ENCODE data around the gene BUD23.

Gene BUD23

DNA sequence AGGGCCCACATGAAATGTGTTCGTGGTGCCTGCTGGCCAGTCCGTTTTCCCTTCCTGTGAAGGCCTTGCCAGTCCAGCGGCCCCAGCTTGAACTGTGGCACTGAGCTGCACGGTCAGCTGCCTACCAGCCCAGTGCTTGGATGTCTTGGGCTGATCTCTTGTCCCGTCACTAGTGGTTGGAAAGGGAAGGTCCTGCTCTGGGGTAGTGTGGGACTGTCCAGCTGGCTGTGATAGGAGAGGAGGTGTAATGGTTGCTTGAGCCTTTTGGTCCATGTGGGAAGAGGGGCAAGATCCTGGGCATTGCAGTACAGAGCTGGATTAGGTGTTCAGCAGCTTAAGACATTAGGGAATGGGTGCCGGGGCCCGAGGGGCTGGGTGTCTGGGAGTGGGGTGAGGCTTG, 15.0 kb downstream of the BUD23 start:
- no peak overlapping the region for H3K9ac ChIP-seq (ENCODE audit: low read depth in 1 of 2, low read length in 2 of 2)
- peaks cover 32 to 53% of the 10 kb centered on the region in 2 donors for H3K36me3 ChIP-seq (ENCODE audit: control insufficient read depth in 2 of 2, insufficient read depth in 2 of 2, low read length in 2 of 2)
- H3K9me3 ChIP-seq (ENCODE audit: control insufficient read depth in 2 of 2, low read length in 2 of 2), result no peaks in the 10 kb centered on the region
- no peak overlapping the region for H3K27ac ChIP-seq (ENCODE audit: low read depth in 2 of 2, low read length in 2 of 2)
- no peak overlapping the region for H3K4me3 ChIP-seq (ENCODE audit: low read length in 2 of 2)
- no peaks in the 10 kb centered on the region for H3K4me1 ChIP-seq (ENCODE audit: control insufficient read depth in 2 of 2, insufficient read depth in 2 of 2, low read length in 2 of 2)
- H3K27me3 ChIP-seq (ENCODE audit: control insufficient read depth in 2 of 2, insufficient read depth in 2 of 2, low read length in 2 of 2), result no peaks in the 10 kb centered on the region

DNA sequence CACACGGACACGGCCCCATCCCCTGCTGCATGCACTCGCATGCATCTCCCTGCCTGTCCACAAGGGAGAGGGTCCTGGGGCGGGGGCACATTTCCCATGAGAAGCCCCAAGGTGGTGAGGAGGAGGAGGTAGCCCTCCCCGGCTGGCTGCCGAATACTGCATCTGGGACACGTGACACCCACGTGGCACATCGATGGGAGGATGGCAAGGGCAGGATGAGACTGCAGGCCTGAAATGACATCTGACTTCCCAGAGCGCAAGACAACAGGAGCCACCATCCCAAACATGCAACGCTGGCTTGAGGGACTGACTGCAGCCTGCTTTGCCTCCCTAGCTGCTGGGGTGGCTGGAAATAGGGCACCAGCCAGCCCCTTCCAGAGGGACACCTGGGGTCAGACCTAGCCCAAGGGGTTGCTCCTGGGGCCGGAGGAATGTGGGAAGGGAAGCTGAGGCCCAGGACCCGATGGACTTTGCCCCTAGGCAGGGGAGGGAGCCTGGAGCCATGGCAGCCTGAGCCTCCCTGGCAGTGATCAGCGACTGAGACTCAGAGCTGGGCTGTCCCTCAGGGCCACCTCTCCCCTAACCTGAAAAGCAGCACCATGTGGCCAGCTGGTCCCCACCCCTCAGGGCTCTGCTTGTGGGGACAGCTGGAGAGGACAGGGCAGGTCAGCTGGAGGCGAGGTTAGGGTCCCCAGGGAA, 16.1 kb downstream of the BUD23 start:
- H3K9ac ChIP-seq (ENCODE audit: low read depth in 1 of 2, low read length in 2 of 2), result no peak overlapping the region
- no peak overlapping the region for H3K4me3 ChIP-seq (ENCODE audit: low read length in 2 of 2)
- peaks cover 0 to 5% of the 10 kb centered on the region in 2 donors for H3K4me1 ChIP-seq (ENCODE audit: control insufficient read depth in 2 of 2, insufficient read depth in 2 of 2, low read length in 2 of 2)
- H3K9me3 ChIP-seq (ENCODE audit: control insufficient read depth in 2 of 2, low read length in 2 of 2), result no peaks in the 10 kb centered on the region
- H3K27me3 ChIP-seq (ENCODE audit: control insufficient read depth in 2 of 2, insufficient read depth in 2 of 2, low read length in 2 of 2), result no peaks in the 10 kb centered on the region
- H3K27ac ChIP-seq (ENCODE audit: low read depth in 2 of 2, low read length in 2 of 2), result no peak overlapping the region
- H3K36me3 ChIP-seq (ENCODE audit: control insufficient read depth in 2 of 2, insufficient read depth in 2 of 2, low read length in 2 of 2), result peaks cover 22 to 42% of the 10 kb centered on the region in 2 donors

DNA sequence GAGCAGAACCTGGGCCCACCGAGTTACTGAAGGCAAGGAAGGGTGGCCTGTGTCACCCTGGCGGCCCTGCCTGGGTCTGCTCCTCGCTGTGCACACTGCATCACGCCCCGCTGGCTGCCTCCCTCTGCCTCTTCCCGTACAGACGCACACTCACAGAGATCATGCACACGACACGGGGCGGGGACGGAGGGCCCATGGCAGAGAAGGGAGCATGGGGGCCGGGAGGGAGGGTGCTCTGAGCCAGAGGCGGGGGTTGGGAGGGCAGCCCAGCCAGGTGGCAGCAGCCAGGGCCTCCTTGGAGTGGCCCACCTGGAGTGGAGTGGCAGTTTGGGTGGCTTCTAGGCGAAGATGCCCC, 16.6 kb downstream of the BUD23 start:
- Histone ChIP-seq H3K27ac (ENCODE audit: low read depth in 2 of 2, low read length in 2 of 2) (no peak overlapping the region), H3K4me3 (ENCODE audit: low read length in 2 of 2) (no peak overlapping the region), H3K27me3 (ENCODE audit: control insufficient read depth in 2 of 2, insufficient read depth in 2 of 2, low read length in 2 of 2) (no peaks in the 10 kb centered on the region), H3K9ac (ENCODE audit: low read depth in 1 of 2, low read length in 2 of 2) (no peak overlapping the region), H3K4me1 (ENCODE audit: control insufficient read depth in 2 of 2, insufficient read depth in 2 of 2, low read length in 2 of 2) (peaks cover 0 to 9% of the 10 kb centered on the region in 2 donors), H3K36me3 (ENCODE audit: control insufficient read depth in 2 of 2, insufficient read depth in 2 of 2, low read length in 2 of 2) (peaks cover 18 to 37% of the 10 kb centered on the region in 2 donors), H3K9me3 (ENCODE audit: control insufficient read depth in 2 of 2, low read length in 2 of 2) (no peaks in the 10 kb centered on the region)

DNA sequence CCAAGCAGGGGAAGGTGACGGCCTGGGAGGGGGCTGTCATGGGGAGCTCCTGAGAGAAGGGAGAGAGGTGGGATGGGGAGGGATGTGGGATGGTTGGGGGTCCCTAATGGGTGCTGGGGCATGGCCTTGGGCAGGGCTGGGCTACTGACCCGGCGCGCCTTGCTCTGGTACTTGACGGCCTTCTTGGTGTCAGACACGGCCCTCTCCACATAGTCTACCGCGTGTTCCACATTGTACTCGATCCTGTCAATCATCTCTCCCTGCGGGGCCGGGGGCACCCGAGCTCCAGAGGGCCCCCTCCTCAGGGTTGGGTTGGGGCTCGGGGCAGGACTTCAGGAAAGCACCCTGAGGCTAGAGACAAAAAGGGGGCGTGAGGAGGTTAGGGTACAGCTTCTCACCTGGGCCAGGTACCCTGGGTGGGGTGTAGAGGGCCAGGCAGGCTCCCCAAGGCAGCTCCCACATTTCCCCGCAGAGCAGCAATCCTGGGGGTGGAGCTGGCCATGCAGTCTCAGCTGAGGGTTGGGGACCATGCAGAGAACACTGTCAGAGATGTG, 17.3 kb downstream of the BUD23 start:
- Histone ChIP-seq H3K27me3 (ENCODE audit: control insufficient read depth in 2 of 2, insufficient read depth in 2 of 2, low read length in 2 of 2) (no peaks in the 10 kb centered on the region), H3K36me3 (ENCODE audit: control insufficient read depth in 2 of 2, insufficient read depth in 2 of 2, low read length in 2 of 2) (peaks cover 14 to 32% of the 10 kb centered on the region in 2 donors), H3K4me1 (ENCODE audit: control insufficient read depth in 2 of 2, insufficient read depth in 2 of 2, low read length in 2 of 2) (peaks cover 0 to 13% of the 10 kb centered on the region in 2 donors), H3K9me3 (ENCODE audit: control insufficient read depth in 2 of 2, low read length in 2 of 2) (no peaks in the 10 kb centered on the region), H3K9ac (ENCODE audit: low read depth in 1 of 2, low read length in 2 of 2) (no peak overlapping the region), H3K4me3 (ENCODE audit: low read length in 2 of 2) (no peak overlapping the region), H3K27ac (ENCODE audit: low read depth in 2 of 2, low read length in 2 of 2) (no peak overlapping the region)

DNA sequence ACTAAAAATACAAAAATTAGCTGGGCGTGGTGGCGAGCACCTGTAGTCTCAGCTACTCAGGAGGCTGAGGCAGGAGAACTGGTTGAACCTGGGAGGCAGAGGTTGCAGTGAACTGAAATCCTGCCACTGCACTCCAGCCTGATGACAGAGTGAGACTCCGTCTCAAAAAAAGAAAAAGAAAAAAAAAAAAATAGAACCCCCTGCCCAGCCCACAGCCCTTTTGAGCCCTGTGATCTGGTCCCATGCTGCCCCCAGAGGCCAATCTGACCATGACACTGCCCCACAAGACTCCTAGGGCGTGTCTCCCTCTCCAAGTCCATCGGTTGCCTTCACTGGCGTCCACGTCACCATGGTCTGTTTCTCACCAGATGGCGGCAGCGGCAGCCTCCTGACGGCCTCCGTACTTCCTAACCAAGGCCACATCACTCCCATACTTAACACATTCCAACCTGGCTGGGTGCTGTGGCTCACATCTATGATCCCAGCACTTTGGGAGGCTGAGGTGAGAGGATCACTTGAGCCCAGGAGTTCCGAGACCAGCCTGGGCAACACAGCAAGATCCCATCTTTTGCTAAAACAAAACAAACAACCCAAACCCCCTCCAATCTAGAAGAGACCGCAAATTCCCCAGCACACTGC, 18.1 kb downstream of the BUD23 start:
- Histone ChIP-seq H3K4me1 (ENCODE audit: control insufficient read depth in 2 of 2, insufficient read depth in 2 of 2, low read length in 2 of 2) (peaks cover 0 to 13% of the 10 kb centered on the region in 2 donors), H3K27ac (ENCODE audit: low read depth in 2 of 2, low read length in 2 of 2) (no peak overlapping the region), H3K36me3 (ENCODE audit: control insufficient read depth in 2 of 2, insufficient read depth in 2 of 2, low read length in 2 of 2) (peaks cover 14 to 24% of the 10 kb centered on the region in 2 donors)

DNA sequence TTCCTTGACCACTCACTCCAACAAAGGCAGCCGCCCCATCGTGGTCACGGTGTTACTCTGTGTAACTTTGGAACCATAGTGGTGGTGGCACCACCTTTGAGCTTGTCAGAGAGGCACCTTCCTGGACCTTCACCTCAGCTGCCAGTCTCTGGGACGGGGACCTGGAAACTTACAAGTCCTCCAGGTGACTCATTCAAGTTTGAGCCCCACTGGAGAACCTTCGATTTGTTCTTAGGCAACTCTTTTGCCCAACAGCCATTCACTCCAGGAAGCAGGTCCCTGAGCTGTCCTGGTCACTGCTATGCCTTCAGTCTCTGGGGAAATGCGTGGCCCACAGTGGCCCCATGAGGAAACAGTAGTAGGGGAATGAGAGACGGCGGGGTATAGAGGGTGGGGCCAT, 18.8 kb downstream of the BUD23 start:
- peaks cover 9 to 17% of the 10 kb centered on the region in 2 donors for H3K36me3 ChIP-seq (ENCODE audit: control insufficient read depth in 2 of 2, insufficient read depth in 2 of 2, low read length in 2 of 2)
- peaks cover 4 to 19% of the 10 kb centered on the region in 2 donors for H3K4me1 ChIP-seq (ENCODE audit: control insufficient read depth in 2 of 2, insufficient read depth in 2 of 2, low read length in 2 of 2)
- no peak overlapping the region for H3K4me3 ChIP-seq (ENCODE audit: low read length in 2 of 2)
- no peak overlapping the region for H3K9ac ChIP-seq (ENCODE audit: low read depth in 1 of 2, low read length in 2 of 2)
- no peak overlapping the region for H3K27ac ChIP-seq (ENCODE audit: low read depth in 2 of 2, low read length in 2 of 2)
- no peaks in the 10 kb centered on the region for H3K9me3 ChIP-seq (ENCODE audit: control insufficient read depth in 2 of 2, low read length in 2 of 2)
- H3K27me3 ChIP-seq (ENCODE audit: control insufficient read depth in 2 of 2, insufficient read depth in 2 of 2, low read length in 2 of 2), result no peaks in the 10 kb centered on the region

More for the DNA sequence above, 18.1 kb downstream of the BUD23 start:
- Histone ChIP-seq H3K4me3 (ENCODE audit: low read length in 2 of 2) (no peak overlapping the region), H3K9ac (ENCODE audit: low read depth in 1 of 2, low read length in 2 of 2) (no peak overlapping the region), H3K9me3 (ENCODE audit: control insufficient read depth in 2 of 2, low read length in 2 of 2) (no peaks in the 10 kb centered on the region), H3K27me3 (ENCODE audit: control insufficient read depth in 2 of 2, insufficient read depth in 2 of 2, low read length in 2 of 2) (no peaks in the 10 kb centered on the region)

DNA sequence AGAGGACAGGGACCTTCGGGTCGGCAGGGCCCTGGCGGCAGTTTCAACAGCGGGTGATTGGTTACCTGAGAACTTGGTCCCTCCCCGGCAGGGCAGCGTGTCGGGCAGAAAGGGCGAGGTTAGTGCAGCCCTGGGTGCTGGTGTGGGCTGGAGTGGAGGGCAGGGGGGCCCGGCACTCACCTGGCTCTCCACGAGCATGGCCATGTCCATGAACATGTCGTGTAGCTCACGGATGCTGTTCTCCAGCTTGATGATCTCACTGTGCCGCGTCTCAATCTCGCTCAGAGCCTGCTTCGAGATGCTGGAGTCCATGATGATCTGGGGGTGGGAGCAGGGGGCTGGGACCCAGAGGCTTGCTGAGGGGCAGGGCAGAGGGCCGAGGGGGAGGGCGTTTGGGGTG, 19.3 kb downstream of the BUD23 start:
- Histone ChIP-seq H3K9me3 (ENCODE audit: control insufficient read depth in 2 of 2, low read length in 2 of 2) (no peaks in the 10 kb centered on the region), H3K4me3 (ENCODE audit: low read length in 2 of 2) (no peak overlapping the region), H3K27me3 (ENCODE audit: control insufficient read depth in 2 of 2, insufficient read depth in 2 of 2, low read length in 2 of 2) (no peaks in the 10 kb centered on the region), H3K27ac (ENCODE audit: low read depth in 2 of 2, low read length in 2 of 2) (no peak overlapping the region), H3K9ac (ENCODE audit: low read depth in 1 of 2, low read length in 2 of 2) (no peak overlapping the region), H3K4me1 (ENCODE audit: control insufficient read depth in 2 of 2, insufficient read depth in 2 of 2, low read length in 2 of 2) (peaks cover 4 to 19% of the 10 kb centered on the region in 2 donors), H3K36me3 (ENCODE audit: control insufficient read depth in 2 of 2, insufficient read depth in 2 of 2, low read length in 2 of 2) (peaks cover 5 to 13% of the 10 kb centered on the region in 2 donors)

DNA sequence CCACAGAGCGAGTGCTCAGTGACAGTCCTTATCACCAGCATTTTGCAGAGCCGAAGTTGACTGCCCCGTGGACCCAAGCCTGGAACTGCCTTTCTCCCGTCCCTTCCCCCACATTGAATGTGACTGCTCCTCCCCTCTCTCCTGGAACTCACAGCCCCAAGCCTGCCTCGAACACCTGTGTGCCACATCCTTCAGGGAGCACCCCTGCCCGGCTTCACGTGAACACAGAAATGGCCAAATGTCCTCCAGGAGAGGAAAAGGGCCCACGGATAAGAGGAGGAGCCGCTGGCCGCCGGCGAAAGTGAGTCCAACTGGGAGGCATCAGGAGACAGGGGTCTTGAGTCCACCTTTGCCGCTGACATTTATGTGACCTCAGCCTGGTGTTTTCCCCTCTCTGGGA, 19.8 kb downstream of the BUD23 start:
- Histone ChIP-seq H3K36me3 (ENCODE audit: control insufficient read depth in 2 of 2, insufficient read depth in 2 of 2, low read length in 2 of 2) (peaks cover 5 to 9% of the 10 kb centered on the region in 2 donors), H3K27ac (ENCODE audit: low read depth in 2 of 2, low read length in 2 of 2) (no peak overlapping the region), H3K9ac (ENCODE audit: low read depth in 1 of 2, low read length in 2 of 2) (no peak overlapping the region), H3K9me3 (ENCODE audit: control insufficient read depth in 2 of 2, low read length in 2 of 2) (no peaks in the 10 kb centered on the region), H3K27me3 (ENCODE audit: control insufficient read depth in 2 of 2, insufficient read depth in 2 of 2, low read length in 2 of 2) (no peaks in the 10 kb centered on the region), H3K4me1 (ENCODE audit: control insufficient read depth in 2 of 2, insufficient read depth in 2 of 2, low read length in 2 of 2) (peaks cover 4 to 19% of the 10 kb centered on the region in 2 donors), H3K4me3 (ENCODE audit: low read length in 2 of 2) (no peak overlapping the region)

DNA sequence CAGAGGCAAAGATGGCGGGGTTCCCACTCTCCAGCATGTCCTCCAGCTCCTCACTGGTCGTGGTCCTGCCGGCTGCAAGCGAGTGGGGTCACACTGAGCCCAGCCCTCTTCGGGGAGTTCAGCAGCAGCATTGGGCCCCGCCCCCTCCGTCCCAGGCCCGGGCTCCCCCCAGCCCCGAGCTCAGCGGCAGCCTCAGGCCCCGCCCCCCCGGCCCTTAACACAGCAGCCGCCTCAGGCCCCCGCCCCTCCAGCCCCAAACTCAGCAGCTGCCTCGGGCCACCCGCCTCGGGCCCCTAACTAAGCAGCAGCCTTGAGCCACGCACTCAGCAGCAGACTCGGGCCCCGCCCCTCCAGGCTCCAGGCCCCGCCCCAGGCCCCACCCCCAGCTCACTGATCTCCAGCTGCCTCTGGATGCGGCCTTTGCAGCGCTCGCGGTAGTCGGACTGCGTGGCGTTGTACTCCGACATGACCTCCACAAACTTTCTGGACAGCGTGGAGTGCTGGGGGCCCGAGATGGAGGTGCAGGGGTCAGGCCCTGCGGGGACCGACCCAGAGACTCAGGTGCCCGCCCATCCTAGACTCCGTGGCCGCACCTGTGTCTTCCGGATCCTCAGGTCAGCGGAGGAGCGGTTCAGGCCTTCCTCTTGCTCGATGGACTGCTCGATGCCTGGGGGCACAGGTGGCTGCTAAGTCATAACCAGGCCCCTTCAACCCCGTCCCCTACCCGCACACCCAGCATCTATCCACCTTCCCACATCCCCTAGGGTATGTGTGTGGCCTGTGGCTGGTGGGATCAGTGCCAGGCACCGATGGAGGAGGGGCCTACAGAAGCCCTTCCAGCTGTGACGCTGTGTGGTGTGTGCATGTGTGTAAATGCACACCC, 20.6 kb downstream of the BUD23 start:
- H3K4me3 ChIP-seq (ENCODE audit: low read length in 2 of 2), result no peak overlapping the region
- H3K36me3 ChIP-seq (ENCODE audit: control insufficient read depth in 2 of 2, insufficient read depth in 2 of 2, low read length in 2 of 2), result peaks cover 2 to 5% of the 10 kb centered on the region in 2 donors
- H3K9me3 ChIP-seq (ENCODE audit: control insufficient read depth in 2 of 2, low read length in 2 of 2), result no peaks in the 10 kb centered on the region
- no peaks in the 10 kb centered on the region for H3K27me3 ChIP-seq (ENCODE audit: control insufficient read depth in 2 of 2, insufficient read depth in 2 of 2, low read length in 2 of 2)
- H3K9ac ChIP-seq (ENCODE audit: low read depth in 1 of 2, low read length in 2 of 2), result peak overlapping the region in 1 of 2 donors; percentile 43
- peaks cover 4 to 19% of the 10 kb centered on the region in 2 donors for H3K4me1 ChIP-seq (ENCODE audit: control insufficient read depth in 2 of 2, insufficient read depth in 2 of 2, low read length in 2 of 2)
- peak overlapping the region; percentile 37 to 43 for H3K27ac ChIP-seq (ENCODE audit: low read depth in 2 of 2, low read length in 2 of 2)
